Activated naive CD4-positive, alpha-beta T cell treated with anti-CD3 and anti-CD28 coated beads, Interleukin-2, amount 10 ng/mL, durations not matched to agents 7 days and 5 days (primary cell): ENCODE results near the gene DNLZ.
A peak's percentile ranks its signal among the peaks of the same experiment; 100 is the strongest.
"Not testable (repeated sequence)": the region's sequence is repeated elsewhere in the genome, so short reads cannot be mapped to it uniquely, and the experiment has no call there.

Experiments
- CTCF ChIA-PET: fragments of 350-600 bp; sonication (Branson Sonifier 250); formaldehyde crosslinking; loops from one replicate; lab custom pipeline; 2021; ENCODE audit warnings: antibody characterized with exemption; lab: Charles Lee
- DNase-seq: peaks from one replicate; pipeline ENCODE4 v3.0.0-alpha.2; 2020
- H3K27ac Mint-ChIP-seq: one replicate; pipeline ENCODE4 v1.8.0; 2021; ENCODE audit warnings: mild to moderate bottlenecking, moderate library complexity, mixed read lengths
- H3K27me3 Mint-ChIP-seq: one replicate; pipeline ENCODE4 v1.8.0; 2021; ENCODE audit warnings: mild to moderate bottlenecking, mixed read lengths
- H3K36me3 Mint-ChIP-seq: one replicate; pipeline ENCODE4 v1.8.0; 2021; ENCODE audit warnings: mixed read lengths
- H3K4me1 Mint-ChIP-seq: one replicate; pipeline ENCODE4 v1.8.0; 2021; ENCODE audit warnings: mixed read lengths
- H3K4me3 Mint-ChIP-seq: one replicate; pipeline ENCODE4 v1.8.0; 2021; ENCODE audit warnings: mild to moderate bottlenecking, moderate library complexity, mixed read lengths
- H3K9me3 Mint-ChIP-seq: one replicate; pipeline ENCODE4 v1.8.0; 2021; ENCODE audit warnings: mixed read lengths

Gene DNLZ

GRCh38 chr9:136326761-136327303 lies 36.7 kb downstream of the DNLZ start:
- peaks cover 54% of the 10 kb centered on the region for H3K27me3 Mint-ChIP-seq
- no peak overlapping the region for H3K27ac Mint-ChIP-seq
- H3K36me3 Mint-ChIP-seq = no peaks in the 10 kb centered on the region
- CTCF ChIA-PET = no interaction called here
- no peak for DNase-seq
- peak overlapping the region; percentile 71 for H3K4me3 Mint-ChIP-seq
- H3K9me3 Mint-ChIP-seq = no peaks in the 10 kb centered on the region
- peaks cover 2% of the 10 kb centered on the region for H3K4me1 Mint-ChIP-seq

- H3K27ac Mint-ChIP-seq = no peak overlapping the region
- DNase-seq = no peak
- no peaks in the 10 kb centered on the region for H3K36me3 Mint-ChIP-seq
- H3K9me3 Mint-ChIP-seq = no peaks in the 10 kb centered on the region
- peaks cover 60% of the 10 kb centered on the region for H3K27me3 Mint-ChIP-seq
- no peak overlapping the region for H3K4me3 Mint-ChIP-seq
- peaks cover 2% of the 10 kb centered on the region for H3K4me1 Mint-ChIP-seq
- CTCF ChIA-PET = no interaction called here
These were observed 37.3 kb downstream of the DNLZ start for GRCh38 chr9:136326061-136326760.

- Mint-ChIP-seq H3K27ac (no peak overlapping the region), H3K4me1 (peaks cover 2% of the 10 kb centered on the region), H3K9me3 (no peaks in the 10 kb centered on the region), H3K36me3 (no peaks in the 10 kb centered on the region), H3K4me3 (no peak overlapping the region), H3K27me3 (peaks cover 61% of the 10 kb centered on the region)
- DNase-seq = no peak
- CTCF ChIA-PET = no interaction called here
These were observed 38.2 kb downstream of the DNLZ start for GRCh38 chr9:136325358-136325757.

- H3K36me3 Mint-ChIP-seq = no peaks in the 10 kb centered on the region
- no peaks in the 10 kb centered on the region for H3K9me3 Mint-ChIP-seq
- no peak overlapping the region for H3K27ac Mint-ChIP-seq
- peaks cover 2% of the 10 kb centered on the region for H3K4me1 Mint-ChIP-seq
- peaks cover 61% of the 10 kb centered on the region for H3K27me3 Mint-ChIP-seq
- H3K4me3 Mint-ChIP-seq = no peak overlapping the region
- CTCF ChIA-PET = interaction anchor here (1.3 kb wide), 1 partner anchor 11 kb away, joined by 3 read pairs; no protein-coding TSS in a partner anchor
- no peak for DNase-seq
These were observed 38.8 kb downstream of the DNLZ start for GRCh38 chr9:136324501-136325300.

- Mint-ChIP-seq H3K4me3 (no peak overlapping the region), H3K4me1 (no peaks in the 10 kb centered on the region), H3K9me3 (no peaks in the 10 kb centered on the region), H3K36me3 (no peaks in the 10 kb centered on the region), H3K27me3 (peaks cover 55% of the 10 kb centered on the region), H3K27ac (no peak overlapping the region)
- CTCF ChIA-PET = interaction anchor here (1.3 to 1.4 kb wide), 2 partner anchors 11 to 12 kb away, joined by 3 to 4 read pairs; no protein-coding TSS in a partner anchor
- DNase-seq = no peak
These were observed 40.2 kb downstream of the DNLZ start for GRCh38 chr9:136323371-136323789.

GRCh38 chr9:136322756-136323330 lies 40.7 kb downstream of the DNLZ start:
- no peak for DNase-seq
- Mint-ChIP-seq H3K27ac (no peak overlapping the region), H3K36me3 (no peaks in the 10 kb centered on the region), H3K4me1 (no peaks in the 10 kb centered on the region), H3K4me3 (no peak overlapping the region), H3K27me3 (peaks cover 52% of the 10 kb centered on the region), H3K9me3 (no peaks in the 10 kb centered on the region)
- CTCF ChIA-PET = interaction anchor here (1.4 kb wide), 1 partner anchor 10 kb away, joined by 4 read pairs; no protein-coding TSS in a partner anchor

GRCh38 chr9:136321561-136321960 lies 42.0 kb downstream of the DNLZ start:
- CTCF ChIA-PET = no interaction called here
- H3K27ac Mint-ChIP-seq = no peak overlapping the region
- no peaks in the 10 kb centered on the region for H3K36me3 Mint-ChIP-seq
- no peaks in the 10 kb centered on the region for H3K4me1 Mint-ChIP-seq
- H3K4me3 Mint-ChIP-seq = no peak overlapping the region
- no peak for DNase-seq
- H3K9me3 Mint-ChIP-seq = peaks cover 2% of the 10 kb centered on the region
- peaks cover 48% of the 10 kb centered on the region for H3K27me3 Mint-ChIP-seq

GRCh38 chr9:136320972-136321371 lies 42.6 kb downstream of the DNLZ start:
- peaks cover 42% of the 10 kb centered on the region for H3K27me3 Mint-ChIP-seq
- CTCF ChIA-PET = interaction anchor here (0.7 kb wide), 1 partner anchor 38 kb away, joined by 3 read pairs; no protein-coding TSS in a partner anchor
- H3K4me1 Mint-ChIP-seq, DNase-seq, H3K36me3 Mint-ChIP-seq, H3K9me3 Mint-ChIP-seq, H3K27ac Mint-ChIP-seq, H3K4me3 Mint-ChIP-seq: not testable (repeated sequence)

GRCh38 chr9:136319955-136320354 lies 43.6 kb downstream of the DNLZ start:
- CTCF ChIA-PET, H3K36me3 Mint-ChIP-seq, H3K4me1 Mint-ChIP-seq, H3K27ac Mint-ChIP-seq, DNase-seq, H3K4me3 Mint-ChIP-seq: not testable (repeated sequence)
- H3K9me3 Mint-ChIP-seq = peaks cover 18% of the 10 kb centered on the region
- H3K27me3 Mint-ChIP-seq = peaks cover 32% of the 10 kb centered on the region

GRCh38 chr9:136319244-136319643 lies 44.3 kb downstream of the DNLZ start:
- H3K27ac Mint-ChIP-seq, H3K4me3 Mint-ChIP-seq, CTCF ChIA-PET, DNase-seq, H3K36me3 Mint-ChIP-seq, H3K4me1 Mint-ChIP-seq: not testable (repeated sequence)
- H3K9me3 Mint-ChIP-seq = peaks cover 25% of the 10 kb centered on the region
- H3K27me3 Mint-ChIP-seq = peaks cover 29% of the 10 kb centered on the region

- no peaks in the 10 kb centered on the region for H3K4me1 Mint-ChIP-seq
- CTCF ChIA-PET = no interaction called here
- H3K27ac Mint-ChIP-seq = no peak overlapping the region
- H3K36me3 Mint-ChIP-seq = peaks cover 3% of the 10 kb centered on the region
- no peak overlapping the region for H3K4me3 Mint-ChIP-seq
- no peak for DNase-seq
- peaks cover 25% of the 10 kb centered on the region for H3K9me3 Mint-ChIP-seq
- peaks cover 25% of the 10 kb centered on the region for H3K27me3 Mint-ChIP-seq
These were observed 44.7 kb downstream of the DNLZ start for GRCh38 chr9:136318776-136319241.

- Mint-ChIP-seq H3K9me3 (peaks cover 25% of the 10 kb centered on the region), H3K4me3 (no peak overlapping the region), H3K27me3 (peaks cover 19% of the 10 kb centered on the region), H3K4me1 (no peaks in the 10 kb centered on the region), H3K36me3 (peaks cover 3% of the 10 kb centered on the region), H3K27ac (no peak overlapping the region)
- CTCF ChIA-PET = no interaction called here
- DNase-seq = no peak
These were observed 45.3 kb downstream of the DNLZ start for GRCh38 chr9:136318111-136318775.

- Mint-ChIP-seq H3K27me3 (peaks cover 14% of the 10 kb centered on the region), H3K27ac (no peak overlapping the region), H3K4me3 (no peak overlapping the region), H3K9me3 (peaks cover 25% of the 10 kb centered on the region), H3K4me1 (no peaks in the 10 kb centered on the region), H3K36me3 (peaks cover 3% of the 10 kb centered on the region)
- CTCF ChIA-PET = no interaction called here
- no peak for DNase-seq
These were observed 45.8 kb downstream of the DNLZ start for GRCh38 chr9:136317695-136318094.
